AG20443 (cell line): ENCODE results near the gene PNLDC1.

ENCODE experiments used
- DNase-seq: peaks from one replicate; pipeline ENCODE4 v3.0.0; 2012; ENCODE audit warnings: low spot score, mixed read lengths

The PNLDC1 gene

DNA sequence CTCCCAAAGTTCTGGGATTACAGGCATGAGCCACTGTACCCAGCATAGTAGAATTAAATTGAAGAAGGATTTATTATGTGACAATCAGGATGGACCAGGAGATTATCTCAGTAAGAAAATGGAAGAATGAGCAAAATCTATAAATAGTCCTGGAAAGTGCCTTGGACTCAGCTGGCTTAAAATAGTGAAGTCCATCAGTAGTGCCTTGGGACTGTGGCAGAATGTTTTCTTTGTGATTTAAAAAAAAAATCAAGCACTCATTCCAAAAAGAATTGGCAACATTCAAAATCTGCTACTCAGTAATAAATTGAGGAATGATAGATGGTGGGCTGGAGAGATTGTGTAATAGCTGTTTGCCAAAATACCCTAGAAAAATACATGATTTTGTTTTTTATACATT, 53.7 kb downstream of the PNLDC1 start:
- no peak for DNase-seq

GRCh38 chr6:159854959-159855358, 54.9 kb downstream of the PNLDC1 start:
- no peak for DNase-seq

- no peak for DNase-seq
These were observed 58.2 kb downstream of the PNLDC1 start for GRCh38 chr6:159858259-159858658.

GRCh38 chr6:159860482-159860881, 60.4 kb downstream of the PNLDC1 start:
- DNase-seq = no peak

GRCh38 chr6:159862103-159862502, 62.0 kb downstream of the PNLDC1 start:
- DNase-seq = no peak

- DNase-seq = peak; percentile 76
These were observed 63.3 kb downstream of the PNLDC1 start for GRCh38 chr6:159863341-159863740.

DNA sequence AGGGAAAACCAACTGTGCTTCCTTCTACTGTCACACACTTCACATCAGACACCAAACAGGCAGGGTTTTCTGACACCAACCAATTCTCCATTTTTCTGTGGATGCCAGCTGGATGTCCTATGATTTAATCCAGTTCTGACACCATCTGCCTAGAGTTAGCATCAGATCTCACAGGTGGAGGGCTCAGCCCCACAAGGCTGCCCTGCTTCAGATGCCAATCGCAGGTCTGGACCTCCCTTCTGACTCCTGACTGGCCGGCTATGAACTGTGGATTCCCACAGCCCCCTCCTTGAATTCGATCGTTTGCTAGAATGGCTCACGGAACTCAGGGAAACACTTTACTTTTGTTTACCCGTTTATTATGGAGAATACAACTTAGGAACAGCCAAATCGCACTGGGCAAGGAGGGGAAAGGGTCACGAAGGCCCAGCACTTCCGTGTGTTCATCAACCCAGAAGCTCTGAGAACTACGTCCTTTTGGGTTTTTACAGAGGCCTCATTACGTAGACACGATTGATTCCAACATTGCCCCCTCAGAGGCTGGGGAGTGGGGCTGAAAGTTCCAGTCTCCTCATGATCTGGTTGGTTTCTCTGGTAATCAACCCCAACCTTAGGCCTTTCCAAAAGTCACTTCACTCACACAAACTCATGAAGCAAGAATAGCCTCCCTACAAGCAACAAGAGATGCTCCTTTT, 65.3 kb downstream of the PNLDC1 start:
- DNase-seq = no peak

DNA sequence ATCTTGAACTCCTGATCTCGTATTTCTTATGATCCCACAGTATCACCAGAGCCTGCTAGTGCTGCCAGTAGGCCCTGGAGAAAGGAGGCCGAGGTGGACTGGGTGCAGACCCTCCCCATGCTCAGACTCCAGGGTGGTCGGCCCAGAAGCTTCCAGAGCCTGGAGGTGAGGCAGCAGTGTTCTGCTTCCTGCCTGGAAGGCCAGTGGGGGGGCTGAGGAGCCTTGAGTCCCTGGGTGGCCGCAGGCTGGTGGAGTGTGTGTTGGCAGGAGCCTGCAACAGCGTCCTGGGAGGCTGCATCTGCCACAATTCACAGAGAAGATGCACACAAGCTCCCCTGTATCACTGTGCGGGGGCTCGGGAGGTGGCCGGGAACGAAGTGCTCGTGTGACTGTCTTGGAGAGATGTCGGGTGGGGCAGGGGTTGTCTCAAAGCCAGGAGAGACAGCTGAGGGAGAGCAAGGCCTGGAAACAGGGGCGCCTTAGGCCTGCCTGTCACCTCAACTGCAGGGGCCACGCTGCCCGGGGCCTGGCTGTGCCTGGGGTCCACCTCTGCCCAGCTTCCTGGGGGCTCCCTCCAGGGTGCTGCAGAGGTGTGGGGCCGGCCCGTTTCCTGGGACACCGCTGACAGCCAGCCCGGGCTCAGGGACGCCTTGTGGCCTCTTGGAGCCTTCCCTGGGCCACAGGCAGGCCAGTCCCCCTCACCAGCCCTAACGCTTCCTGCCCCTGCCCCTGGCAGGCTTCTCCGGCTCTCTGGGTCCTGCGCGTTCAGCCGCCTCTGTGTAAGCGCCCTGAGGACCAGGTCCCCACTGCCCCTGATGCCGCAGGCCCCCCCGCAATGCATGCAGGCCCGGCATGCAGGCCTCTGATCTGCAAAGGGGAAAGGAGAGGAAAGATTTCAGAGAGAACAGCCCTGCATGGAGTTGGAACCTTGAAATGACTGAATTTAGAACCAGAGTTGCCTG, 66.5 kb downstream of the PNLDC1 start:
- no peak for DNase-seq
